HepG2 (cell line): Measurements from ENCODE around the gene PLAAT3.

Source experiments
- AHR ChIP-seq: IDR thresholded peaks from 2 replicates; pipeline ENCODE4 v1.6.1; 2018; ENCODE audit warnings: missing genetic modification reagents, missing compliant biosample characterization
- NR0B2 ChIP-seq: sonication (generic); formaldehyde crosslinking; IDR thresholded peaks from 2 replicates; pipeline ENCODE4 v1.4.0; 2020; ENCODE audit warnings: mild to moderate bottlenecking, missing genetic modification reagents
- SP2 ChIP-seq: sonication (generic); formaldehyde crosslinking; IDR thresholded peaks from 2 replicates; pipeline ENCODE4 v1.5.1; 2020; ENCODE audit warnings: mild to moderate bottlenecking, missing genetic modification reagents
- ZBTB42 ChIP-seq: sonication (generic); formaldehyde crosslinking; IDR thresholded peaks from 2 replicates; pipeline ENCODE4 v1.5.0; 2020; ENCODE audit warnings: mild to moderate bottlenecking, missing genetic modification reagents
- ZMYM4 ChIP-seq: sonication (generic); formaldehyde crosslinking; IDR thresholded peaks from 2 replicates; pipeline ENCODE4 v1.8.1; 2023; ENCODE audit warnings: mild to moderate bottlenecking, missing genetic modification reagents
- ZNF232 ChIP-seq: sonication (generic); formaldehyde crosslinking; IDR thresholded peaks from 2 replicates; pipeline ENCODE4 v1.4.0; 2020; ENCODE audit warnings: missing genetic modification reagents, borderline replicate concordance
- ZSCAN22 ChIP-seq: sonication (generic); formaldehyde crosslinking; IDR thresholded peaks from 2 replicates; pipeline ENCODE4 v1.4.0; 2020; ENCODE audit warnings: mild to moderate bottlenecking, missing genetic modification reagents
- TF ChIP-seq, protein P1 (sequence below): sonication (generic); formaldehyde crosslinking; IDR thresholded peaks from 2 replicates; pipeline ENCODE4 v1.4.0; 2020; ENCODE audit warnings: missing genetic modification reagents
- TF ChIP-seq, protein P2 (sequence below): sonication (generic); formaldehyde crosslinking; IDR thresholded peaks from 2 replicates; pipeline ENCODE4 v1.5.1; 2020; ENCODE audit warnings: mild to moderate bottlenecking, missing genetic modification reagents, borderline replicate concordance

- TF ChIP-seq NR0B2 (CRISPR knock-in tag): no peak
- TF ChIP-seq AHR (CRISPR knock-in tag): no peak
- no peak for TF ChIP-seq ZNF232 (CRISPR knock-in tag)
- no peak for TF ChIP-seq SP2
- TF ChIP-seq ZSCAN22 (CRISPR knock-in tag): no peak
- no peak for TF ChIP-seq ZMYM4 (CRISPR knock-in tag)
- TF ChIP-seq ZBTB42: no peak
- TF ChIP-seq, protein P1, sequence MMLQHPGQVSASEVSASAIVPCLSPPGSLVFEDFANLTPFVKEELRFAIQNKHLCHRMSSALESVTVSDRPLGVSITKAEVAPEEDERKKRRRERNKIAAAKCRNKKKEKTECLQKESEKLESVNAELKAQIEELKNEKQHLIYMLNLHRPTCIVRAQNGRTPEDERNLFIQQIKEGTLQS (CRISPR knock-in tag): no peak
- TF ChIP-seq, protein P2, sequence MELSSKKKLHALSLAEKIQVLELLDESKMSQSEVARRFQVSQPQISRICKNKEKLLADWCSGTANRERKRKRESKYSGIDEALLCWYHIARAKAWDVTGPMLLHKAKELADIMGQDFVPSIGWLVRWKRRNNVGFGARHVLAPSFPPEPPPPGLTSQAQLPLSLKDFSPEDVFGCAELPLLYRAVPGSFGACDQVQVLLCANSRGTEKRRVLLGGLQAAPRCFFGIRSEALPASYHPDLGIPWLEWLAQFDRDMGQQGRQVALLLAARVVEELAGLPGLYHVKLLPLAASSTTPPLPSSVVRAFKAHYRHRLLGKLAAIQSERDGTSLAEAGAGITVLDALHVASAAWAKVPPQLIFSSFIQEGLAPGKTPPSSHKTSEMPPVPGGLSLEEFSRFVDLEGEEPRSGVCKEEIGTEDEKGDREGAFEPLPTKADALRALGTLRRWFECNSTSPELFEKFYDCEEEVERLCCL (CRISPR knock-in tag): no peak
Observed at GRCh38 chr11:63551091-63551888, 62.9 kb downstream of the PLAAT3 start.
